ENCODE measurements around the gene VAMP4.

- TF ChIP-seq CTCF (IDR thresholded peaks at IDR 0.05) (no peak), POLR2A (IDR thresholded peaks at IDR 0.05) (no peak)
Measured at GRCh38 chr1:171707583-171707982, 34.3 kb downstream of the VAMP4 start.

All from heart left ventricle (tissue), 13 donors.